Stimulated activated CD4-positive, alpha-beta T cell treated with anti-CD3 and anti-CD28 coated beads, TNF-alpha, amount 100 ng/mL, for 1 hour (primary cell): ENCODE measurements around the gene CCT8.
"Not testable (repeated sequence)": the region's sequence is repeated elsewhere in the genome, so short reads cannot be mapped to it uniquely, and the experiment has no call there.

ENCODE experiments used
- DNase-seq, 3 donors: peaks; one replicate each; pipeline ENCODE4 v3.0.0-alpha.2; 2020; ENCODE audit warnings: low read depth in 3 of 3, low spot score in 1 of 3

The CCT8 gene

GRCh38 chr21:29024474-29025327 is 48.7 kb downstream of the CCT8 start, which contains the start of gene USP16:
Gene USP16, plus strand, starts transcription at chr21:29024668. Its CDS starts 3,246 bp downstream, at chr21:29027914.
- peak; percentile 87 to 90 (median 88) for DNase-seq

DNA sequence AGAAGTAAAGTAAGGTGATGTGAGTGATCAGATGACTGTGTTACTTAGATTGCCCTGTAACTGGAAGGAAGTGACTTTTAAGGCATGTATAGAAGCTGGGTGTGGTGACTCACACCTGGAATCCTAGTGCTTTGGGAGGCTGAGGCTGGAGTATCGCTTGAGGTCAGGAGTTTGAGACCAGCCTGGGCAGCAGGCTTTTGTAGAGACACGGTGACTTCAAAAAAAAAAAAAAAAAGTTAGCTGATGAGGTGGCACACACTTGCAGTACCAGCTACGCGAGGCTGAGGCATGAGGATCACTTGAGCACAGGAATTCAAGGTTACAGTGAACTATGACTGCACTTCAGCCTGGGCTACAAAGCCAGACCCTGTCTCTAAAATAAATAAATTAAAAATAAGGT is 51.3 kb downstream of the CCT8 start:
- no peak for DNase-seq

GRCh38 chr21:29018540-29018939 is 54.9 kb downstream of the CCT8 start:
- no peak for DNase-seq

- no peak for DNase-seq
Measured at GRCh38 chr21:29017639-29018237, 55.7 kb downstream of the CCT8 start.

- not testable (repeated sequence) for DNase-seq
Measured at GRCh38 chr21:29011236-29011635, 62.2 kb downstream of the CCT8 start.

DNA sequence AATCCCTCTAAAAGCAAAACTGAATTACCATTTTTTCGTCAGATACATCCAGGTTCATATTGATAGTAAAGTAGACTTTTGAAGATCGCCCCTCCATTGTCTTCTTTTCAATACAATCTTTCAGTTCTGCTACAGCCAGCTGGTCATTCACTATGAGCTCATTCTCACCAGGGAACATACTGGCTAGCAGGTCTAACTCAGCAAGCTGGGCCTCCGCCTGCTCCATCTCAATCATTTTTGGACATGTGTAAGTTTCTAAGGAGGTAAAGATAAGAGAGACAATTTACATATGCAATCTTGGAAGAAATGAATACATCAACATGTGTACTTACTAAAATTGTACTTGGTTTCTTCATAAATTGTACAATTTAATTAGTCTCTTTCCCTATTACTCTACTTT is 65.1 kb downstream of the CCT8 start:
- DNase-seq = no peak

DNA sequence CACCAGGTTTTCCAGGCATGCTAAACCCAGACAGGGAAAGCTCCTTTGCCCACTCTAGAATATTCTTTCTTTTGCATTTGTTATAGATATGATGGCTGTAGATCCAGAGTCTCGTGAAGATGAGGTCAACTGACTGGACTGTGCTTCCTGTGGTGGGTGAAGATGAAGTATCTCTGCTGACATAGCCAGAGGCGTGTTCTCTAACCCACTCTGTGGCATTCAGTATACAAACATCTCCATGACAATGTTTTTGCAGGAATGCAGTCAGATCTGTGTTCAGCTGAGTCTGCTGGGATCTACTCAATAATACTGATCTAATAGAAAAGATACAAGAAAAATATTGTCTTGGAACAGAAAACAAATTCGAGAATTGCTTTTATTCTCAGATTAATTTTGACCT is 65.6 kb downstream of the CCT8 start:
- no peak for DNase-seq

- DNase-seq = no peak
Measured at GRCh38 chr21:29007135-29007534, 66.3 kb downstream of the CCT8 start.
